Parathyroid adenoma (tissue), 2 donors: Measurements from ENCODE around the gene PRKN.

Experiments used
- H2AFZ ChIP-seq: fragments of 300-600 bp; sonication (generic); one replicate; pipeline ENCODE4 v1.7.0; 2017; ENCODE audit warnings: antibody characterized with exemption, mild to moderate bottlenecking
- H3K27ac ChIP-seq: fragments of 300-600 bp; sonication (generic); one replicate; pipeline ENCODE4 v1.7.0; 2017
- H3K27me3 ChIP-seq: fragments of 300-600 bp; sonication (generic); one replicate; pipeline ENCODE4 v1.7.0; 2017; ENCODE audit warnings: low read length; ENCODE audit not compliant: control insufficient read depth, insufficient read depth
- H3K36me3 ChIP-seq: fragments of 300-600 bp; sonication (generic); one replicate; pipeline ENCODE4 v1.7.0; 2017; ENCODE audit warnings: low read length; ENCODE audit not compliant: control insufficient read depth, insufficient read depth
- H3K4me1 ChIP-seq: fragments of 300-600 bp; sonication (generic); one replicate; pipeline ENCODE4 v1.7.0; 2017; ENCODE audit warnings: control low read depth
- H3K4me2 ChIP-seq: fragments of 300-600 bp; sonication (generic); one replicate; pipeline ENCODE4 v1.7.0; 2017; ENCODE audit warnings: low read length
- H3K4me3 ChIP-seq: fragments of 300-600 bp; sonication (generic); one replicate; pipeline ENCODE4 v1.7.0; 2017; ENCODE audit warnings: low read depth, low read length
- H3K79me2 ChIP-seq: fragments of 300-600 bp; sonication (generic); one replicate; pipeline ENCODE4 v1.7.0; 2017; ENCODE audit warnings: control low read depth
- H3K9ac ChIP-seq: fragments of 300-600 bp; sonication (generic); one replicate; pipeline ENCODE4 v1.7.0; 2017; ENCODE audit warnings: mild to moderate bottlenecking
- H3K9me3 ChIP-seq: fragments of 300-600 bp; sonication (generic); one replicate; pipeline ENCODE4 v1.7.0; 2017; ENCODE audit warnings: low read length; ENCODE audit not compliant: control insufficient read depth
- TF ChIP-seq, protein P1 (sequence below): fragments of 300-600 bp; sonication (generic); IDR thresholded peaks from one replicate; pipeline ENCODE4 v1.7.0; 2017; ENCODE audit warnings: antibody characterized with exemption, mild to moderate bottlenecking
- donor health status: primary hyperparathyroidism.

The PRKN gene

DNA sequence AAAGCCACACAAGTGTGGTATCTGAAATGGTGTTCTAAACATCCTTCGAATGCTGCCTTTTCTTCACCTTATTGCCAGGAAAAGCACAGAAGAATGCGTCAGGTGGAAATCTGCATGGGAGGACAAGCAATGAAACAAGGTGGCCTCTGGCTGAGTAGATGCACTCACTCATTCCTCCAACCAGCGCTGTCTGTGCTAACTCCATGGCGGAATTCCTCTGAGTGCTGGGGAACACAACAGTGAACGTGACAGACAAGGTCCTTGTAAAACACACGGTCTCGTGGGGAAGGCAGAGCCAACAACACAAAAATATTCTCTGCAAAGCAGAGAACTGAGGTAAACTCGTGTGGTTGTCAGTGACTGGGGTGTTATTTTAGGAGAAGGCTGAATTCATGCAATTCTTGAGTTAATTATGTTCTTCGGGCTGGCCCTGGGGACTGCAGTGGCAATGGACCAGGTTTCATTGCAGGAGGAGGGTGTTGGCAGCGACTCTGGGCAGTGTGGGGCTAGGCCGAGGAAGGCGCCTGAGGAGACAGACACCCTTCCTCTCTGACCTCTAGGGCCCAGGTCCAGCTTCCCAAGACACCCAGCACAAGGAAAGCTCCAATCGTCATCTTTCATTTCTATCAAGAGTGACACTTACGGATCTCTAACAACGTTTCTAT is 339.7 kb downstream of the PRKN start:
- no peak overlapping the region for H3K9ac ChIP-seq

DNA sequence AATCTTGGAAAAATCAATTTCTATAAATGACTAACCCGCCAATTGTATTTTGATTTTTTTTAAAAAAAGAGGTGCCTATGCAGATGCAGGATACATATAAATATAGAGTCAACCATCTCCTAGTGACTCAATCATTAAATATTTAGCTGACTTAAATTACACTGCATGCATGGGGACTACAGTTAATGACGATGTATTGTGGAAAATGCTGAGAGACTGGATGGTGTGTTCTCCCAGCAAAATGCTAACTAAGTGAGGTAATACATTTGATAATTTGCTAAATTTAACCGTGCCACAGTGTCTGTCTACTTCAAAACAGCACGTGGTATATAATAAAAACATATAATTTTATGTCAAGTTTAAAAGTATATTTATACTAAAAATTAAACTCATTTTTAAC is 341.6 kb downstream of the PRKN start:
- H3K27ac ChIP-seq, result no peak overlapping the region
- no peaks in the 10 kb centered on the region for H3K9me3 ChIP-seq
- no peaks in the 10 kb centered on the region for H3K79me2 ChIP-seq
- H3K9ac ChIP-seq, result no peak overlapping the region
- H2AFZ ChIP-seq, result no peak overlapping the region
- TF ChIP-seq, protein P1, sequence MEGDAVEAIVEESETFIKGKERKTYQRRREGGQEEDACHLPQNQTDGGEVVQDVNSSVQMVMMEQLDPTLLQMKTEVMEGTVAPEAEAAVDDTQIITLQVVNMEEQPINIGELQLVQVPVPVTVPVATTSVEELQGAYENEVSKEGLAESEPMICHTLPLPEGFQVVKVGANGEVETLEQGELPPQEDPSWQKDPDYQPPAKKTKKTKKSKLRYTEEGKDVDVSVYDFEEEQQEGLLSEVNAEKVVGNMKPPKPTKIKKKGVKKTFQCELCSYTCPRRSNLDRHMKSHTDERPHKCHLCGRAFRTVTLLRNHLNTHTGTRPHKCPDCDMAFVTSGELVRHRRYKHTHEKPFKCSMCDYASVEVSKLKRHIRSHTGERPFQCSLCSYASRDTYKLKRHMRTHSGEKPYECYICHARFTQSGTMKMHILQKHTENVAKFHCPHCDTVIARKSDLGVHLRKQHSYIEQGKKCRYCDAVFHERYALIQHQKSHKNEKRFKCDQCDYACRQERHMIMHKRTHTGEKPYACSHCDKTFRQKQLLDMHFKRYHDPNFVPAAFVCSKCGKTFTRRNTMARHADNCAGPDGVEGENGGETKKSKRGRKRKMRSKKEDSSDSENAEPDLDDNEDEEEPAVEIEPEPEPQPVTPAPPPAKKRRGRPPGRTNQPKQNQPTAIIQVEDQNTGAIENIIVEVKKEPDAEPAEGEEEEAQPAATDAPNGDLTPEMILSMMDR, result no peak
- no peaks in the 10 kb centered on the region for H3K4me1 ChIP-seq
- H3K4me2 ChIP-seq, result no peak overlapping the region
- H3K4me3 ChIP-seq, result no peak overlapping the region
- no peaks in the 10 kb centered on the region for H3K36me3 ChIP-seq
- H3K27me3 ChIP-seq, result no peaks in the 10 kb centered on the region

More for the DNA sequence above, 339.7 kb downstream of the PRKN start:
- TF ChIP-seq, protein P1, result no peak
- H3K27ac ChIP-seq, result no peak overlapping the region
- H3K4me2 ChIP-seq, result no peak overlapping the region
- no peak overlapping the region for H3K4me3 ChIP-seq
- H3K79me2 ChIP-seq, result no peaks in the 10 kb centered on the region
- no peaks in the 10 kb centered on the region for H3K36me3 ChIP-seq
- H2AFZ ChIP-seq, result no peak overlapping the region
- no peaks in the 10 kb centered on the region for H3K27me3 ChIP-seq
- H3K4me1 ChIP-seq, result no peaks in the 10 kb centered on the region
- no peaks in the 10 kb centered on the region for H3K9me3 ChIP-seq

DNA sequence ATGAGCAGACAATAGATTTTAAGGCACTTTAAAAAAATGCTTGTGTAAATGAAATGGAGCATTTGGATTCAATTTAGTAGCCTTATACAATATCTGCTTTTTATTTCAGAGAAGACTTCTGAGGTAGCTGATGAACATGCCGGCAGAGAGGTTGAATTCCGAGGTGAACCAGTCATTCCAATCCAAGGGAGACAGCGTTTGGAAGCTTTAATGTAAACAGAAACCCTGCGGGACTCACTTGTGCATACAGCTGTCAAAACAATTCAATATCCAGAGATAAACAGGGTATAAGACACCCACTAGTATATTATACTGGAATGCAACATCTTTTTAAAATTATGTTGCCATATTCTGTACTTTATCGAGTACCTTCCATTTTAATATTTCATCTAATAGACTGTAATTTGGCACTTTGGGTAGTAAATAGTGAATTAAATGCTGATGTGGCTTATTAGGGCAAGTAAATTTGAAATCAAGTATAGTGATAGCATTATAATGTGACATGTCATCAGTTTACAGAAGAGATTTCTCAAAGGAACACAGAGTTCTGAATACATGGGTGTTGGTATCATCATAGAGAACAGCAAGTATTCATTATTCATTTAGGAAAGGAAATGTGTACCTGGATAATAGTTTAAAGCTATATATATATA is 347.7 kb downstream of the PRKN start:
- Histone ChIP-seq H3K36me3 (no peaks in the 10 kb centered on the region), H3K9me3 (no peaks in the 10 kb centered on the region), H3K4me2 (no peak overlapping the region), H2AFZ (no peak overlapping the region), H3K9ac (no peak overlapping the region), H3K4me3 (no peak overlapping the region), H3K27ac (no peak overlapping the region), H3K4me1 (no peaks in the 10 kb centered on the region), H3K27me3 (no peaks in the 10 kb centered on the region), H3K79me2 (no peaks in the 10 kb centered on the region)
- TF ChIP-seq, protein P1, result no peak

DNA sequence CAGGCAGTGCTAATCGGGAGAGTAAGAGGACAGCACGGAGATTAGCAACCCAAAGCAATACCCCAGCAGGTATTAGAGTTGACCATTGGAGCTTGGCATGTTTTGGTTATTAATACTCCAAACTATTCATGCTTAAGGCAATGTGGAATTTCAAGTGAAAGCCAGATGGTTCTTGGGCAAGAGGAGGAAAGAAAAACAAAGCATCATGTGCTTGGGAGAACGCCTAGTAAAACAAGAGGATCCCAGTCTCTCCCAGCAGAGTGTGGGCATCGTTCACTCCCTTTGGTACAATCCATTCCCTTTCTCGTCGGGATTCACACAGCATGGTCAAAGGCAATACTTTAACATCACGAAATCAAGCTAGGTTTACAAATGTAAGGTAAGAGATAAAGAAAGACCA is 349.8 kb downstream of the PRKN start:
- Histone ChIP-seq H3K9me3 (no peaks in the 10 kb centered on the region), H3K4me3 (no peak overlapping the region), H3K9ac (no peak overlapping the region), H3K4me1 (no peaks in the 10 kb centered on the region), H2AFZ (no peak overlapping the region), H3K79me2 (no peaks in the 10 kb centered on the region), H3K36me3 (no peaks in the 10 kb centered on the region), H3K4me2 (no peak overlapping the region), H3K27me3 (no peaks in the 10 kb centered on the region), H3K27ac (no peak overlapping the region)
- TF ChIP-seq, protein P1, result no peak

DNA sequence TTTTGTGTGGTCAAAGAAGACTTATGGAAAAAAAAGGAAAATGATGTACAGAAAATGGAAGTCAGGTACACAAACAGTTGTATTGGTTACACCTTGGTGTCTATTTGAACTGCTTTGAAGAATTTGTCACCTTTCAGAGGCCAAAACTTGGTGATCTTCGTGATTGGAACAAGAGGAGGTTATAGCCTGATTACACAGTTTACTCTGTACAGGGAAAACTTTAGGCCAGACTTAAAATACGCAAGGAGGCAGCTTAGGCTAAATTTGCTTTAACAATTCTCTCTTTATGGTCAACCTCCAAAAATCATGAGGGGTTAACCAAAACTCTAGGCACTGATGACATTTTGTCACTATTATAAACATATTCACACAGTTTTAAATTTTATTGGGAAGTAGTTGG is 353.7 kb downstream of the PRKN start:
- no peak overlapping the region for H3K9ac ChIP-seq
- TF ChIP-seq, protein P1, result no peak
- no peak overlapping the region for H3K4me3 ChIP-seq
- H3K27ac ChIP-seq, result no peak overlapping the region
- no peaks in the 10 kb centered on the region for H3K9me3 ChIP-seq
- H2AFZ ChIP-seq, result no peak overlapping the region
- H3K36me3 ChIP-seq, result no peaks in the 10 kb centered on the region
- H3K4me1 ChIP-seq, result no peaks in the 10 kb centered on the region
- no peaks in the 10 kb centered on the region for H3K27me3 ChIP-seq
- H3K79me2 ChIP-seq, result no peaks in the 10 kb centered on the region
- no peak overlapping the region for H3K4me2 ChIP-seq
